ENCODE results near the gene CCDC92. TPM values are rescaled to one million over a fixed set of nuclear protein-coding genes. Genes with fewer than 3 reads are reported as not detected.

CCDC92 gene
- total and polyA plus RNA-seq, 7 experiments from 2014 or later: 17.3 to 34.4 (median 23.0) TPM

GRCh38 chr12:123983822-123984485 lies 11.3 kb upstream of the CCDC92 start:
- ChIA-PET POLR2A (interaction anchor here (0.7 kb wide), 1 partner anchor 25 kb away, joined by 3 read pairs; no protein-coding TSS in a partner anchor), CTCF (interaction anchor here (0.6 to 6.0 kb wide), 11 partner anchors 8 to 243 kb away, joined by 3 to 76 read pairs (median 4); no protein-coding TSS in a partner anchor)
- H3K27me3 ChIP-seq (ENCODE audit: control insufficient read depth in 2 of 2, insufficient read depth in 2 of 2, low read length in 2 of 2): no peaks in the 10 kb centered on the region
- peaks cover 9 to 33% (median 26%) of the 10 kb centered on the region in 7 donors for H3K4me1 Mint-ChIP-seq
- H3K27ac Mint-ChIP-seq: peak overlapping the region in 1 of 9 donors; percentile 1
- no peak overlapping the region for H3K4me3 Mint-ChIP-seq
- H3K4me1 ChIP-seq (ENCODE audit: control insufficient read depth in 2 of 2, insufficient read depth in 2 of 2, low read length in 2 of 2): no peaks in the 10 kb centered on the region
- H3K36me3 Mint-ChIP-seq: peaks cover 8 to 20% (median 11%) of the 10 kb centered on the region in 5 donors
- intact Hi-C loops (cut with micrococcal nuclease): loop anchor here (1.0 to 5.0 kb wide), 6 partner anchors 11 to 713 kb away; partner anchors contain the start of genes CDK2AP1 (in 1 of the 2), DNAH10 (in 1 of the 2) and ZNF664 (in 1 of the 2)
- ATAC-seq (peak; percentile 92), DNase-seq (peak; percentile 15 to 71 (median 53))
- peaks cover 0 to 12% (median 5%) of the 10 kb centered on the region in 3 experiments for H3K36me3 ChIP-seq (ENCODE audit: control insufficient read depth in 2 of 3, insufficient read depth in 3 of 3, low read length in 3 of 3)
- no peak overlapping the region for H3K4me3 ChIP-seq (ENCODE audit: low read length)
- H3K27ac ChIP-seq (ENCODE audit: low read depth, low read length): no peak overlapping the region
- H3K9me3 ChIP-seq (ENCODE audit: control insufficient read depth in 2 of 3, low read length in 3 of 3): no peaks in the 10 kb centered on the region
- H3K27me3 Mint-ChIP-seq: no peaks in the 10 kb centered on the region
- no peaks in the 10 kb centered on the region for H3K9me3 Mint-ChIP-seq

DNA sequence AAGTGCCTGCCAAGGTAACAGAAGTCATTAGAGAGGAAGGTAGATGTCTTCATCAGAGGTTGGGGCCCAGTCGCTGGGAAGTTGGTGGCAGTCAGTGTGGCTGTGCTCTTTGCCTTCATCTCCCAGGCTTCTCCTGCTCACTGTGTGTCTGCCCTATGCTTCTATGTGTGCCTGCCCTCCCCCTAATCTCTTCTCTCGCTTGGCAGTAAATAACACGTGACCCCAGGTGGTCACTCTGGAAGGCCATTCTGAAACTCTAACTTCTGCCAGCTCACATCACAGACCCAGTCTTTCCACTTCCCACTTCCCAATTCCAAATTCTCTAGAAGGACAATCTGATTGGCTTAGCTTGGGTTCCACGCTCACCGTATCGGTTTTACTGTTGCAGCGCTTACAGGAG lies 9.6 kb upstream of the CCDC92 start:
- H3K4me1 Mint-ChIP-seq: peaks cover 9 to 31% (median 21%) of the 10 kb centered on the region in 7 donors
- H3K27ac Mint-ChIP-seq: peak overlapping the region in 1 of 9 donors; percentile 32
- no peak overlapping the region for H3K4me3 Mint-ChIP-seq
- no peaks in the 10 kb centered on the region for H3K36me3 ChIP-seq (ENCODE audit: control insufficient read depth in 2 of 3, insufficient read depth in 3 of 3, low read length in 3 of 3)
- ATAC-seq (no peak), DNase-seq (no peak)
- CTCF ChIA-PET: interaction anchor here (1.0 to 6.0 kb wide), 3 partner anchors 13 to 77 kb away, joined by 3 to 76 read pairs (median 9); no protein-coding TSS in a partner anchor
- H3K4me3 ChIP-seq (ENCODE audit: low read length): no peak overlapping the region
- H3K9me3 Mint-ChIP-seq: no peaks in the 10 kb centered on the region
- POLR2A ChIA-PET: no interaction called here
- no peaks in the 10 kb centered on the region for H3K9me3 ChIP-seq (ENCODE audit: control insufficient read depth in 2 of 3, low read length in 3 of 3)
- H3K27me3 Mint-ChIP-seq: no peaks in the 10 kb centered on the region
- peaks cover 0 to 13% (median 1%) of the 10 kb centered on the region in 5 donors for H3K36me3 Mint-ChIP-seq
- no peaks in the 10 kb centered on the region for H3K4me1 ChIP-seq (ENCODE audit: control insufficient read depth in 2 of 2, insufficient read depth in 2 of 2, low read length in 2 of 2)
- intact Hi-C loops (cut with micrococcal nuclease): loop anchor here (5.0 kb wide), 3 partner anchors 180 to 235 kb away; partner anchors contain the start of gene DNAH10 (in 1 of the 2)
- no peaks in the 10 kb centered on the region for H3K27me3 ChIP-seq (ENCODE audit: control insufficient read depth in 2 of 2, insufficient read depth in 2 of 2, low read length in 2 of 2)
- no peak overlapping the region for H3K27ac ChIP-seq (ENCODE audit: low read depth, low read length)

DNA sequence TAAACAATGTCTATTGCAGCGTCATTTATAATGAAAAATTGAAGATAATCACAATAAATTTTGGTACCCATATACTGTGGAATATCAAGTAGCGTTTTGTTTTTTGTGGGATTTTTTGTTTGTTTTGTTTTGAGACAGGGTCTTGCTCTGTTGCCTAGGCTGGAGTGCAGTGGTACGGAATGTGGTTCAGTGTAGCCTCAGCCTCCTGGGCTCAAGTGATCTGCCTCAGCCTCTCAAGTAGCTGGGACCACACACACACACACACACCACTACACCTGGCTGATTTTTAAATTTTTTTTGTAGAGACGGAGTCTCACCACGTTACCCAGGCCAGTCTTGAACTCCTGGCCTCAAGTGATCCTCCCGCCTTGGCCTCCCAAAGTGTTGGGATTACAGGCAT lies 6.9 kb upstream of the CCDC92 start:
- Histone ChIP-seq H3K27me3 (ENCODE audit: control insufficient read depth in 2 of 2, insufficient read depth in 2 of 2, low read length in 2 of 2) (no peaks in the 10 kb centered on the region), H3K4me1 (ENCODE audit: control insufficient read depth in 2 of 2, insufficient read depth in 2 of 2, low read length in 2 of 2) (no peaks in the 10 kb centered on the region), H3K27ac (ENCODE audit: low read depth, low read length) (no peak overlapping the region), H3K9me3 (ENCODE audit: control insufficient read depth in 2 of 3, low read length in 3 of 3) (no peaks in the 10 kb centered on the region), H3K4me3 (ENCODE audit: low read length) (no peak overlapping the region), H3K36me3 (ENCODE audit: control insufficient read depth in 2 of 3, insufficient read depth in 3 of 3, low read length in 3 of 3) (no peaks in the 10 kb centered on the region)
- DNase-seq: no peak
- Mint-ChIP-seq H3K36me3 (peaks cover 0 to 13% (median 5%) of the 10 kb centered on the region in 5 donors), H3K27ac (peak overlapping the region in 1 of 9 donors; percentile 66), H3K4me3 (no peak overlapping the region), H3K27me3 (no peaks in the 10 kb centered on the region), H3K9me3 (no peaks in the 10 kb centered on the region), H3K4me1 (peaks cover 11 to 40% (median 26%) of the 10 kb centered on the region in 7 donors)
- CTCF ChIA-PET: no interaction called here
- POLR2A ChIA-PET: no interaction called here
- intact Hi-C loops (cut with micrococcal nuclease): loop anchor here (10.0 kb wide), 2 partner anchors 615 to 1005 kb away; partner anchors contain the start of genes OGFOD2 (in 1 of the 2) and SBNO1 (in 1 of the 2)
- ATAC-seq: no peak

GRCh38 chr12:123976227-123976826 lies 3.7 kb upstream of the CCDC92 start:
- no peaks in the 10 kb centered on the region for H3K9me3 ChIP-seq (ENCODE audit: control insufficient read depth in 2 of 3, low read length in 3 of 3)
- no peak for ATAC-seq
- H3K27ac ChIP-seq (ENCODE audit: low read depth, low read length): no peak overlapping the region
- Mint-ChIP-seq H3K9me3 (no peaks in the 10 kb centered on the region), H3K4me3 (no peak overlapping the region), H3K4me1 (peaks cover 14 to 40% (median 30%) of the 10 kb centered on the region in 7 donors), H3K36me3 (peaks cover 0 to 19% (median 9%) of the 10 kb centered on the region in 5 donors), H3K27ac (peak overlapping the region in 1 of 9 donors; percentile 7), H3K27me3 (peaks cover 0 to 3% (median 0%) of the 10 kb centered on the region in 5 donors)
- no peaks in the 10 kb centered on the region for H3K27me3 ChIP-seq (ENCODE audit: control insufficient read depth in 2 of 2, insufficient read depth in 2 of 2, low read length in 2 of 2)
- H3K36me3 ChIP-seq (ENCODE audit: control insufficient read depth in 2 of 3, insufficient read depth in 3 of 3, low read length in 3 of 3): no peaks in the 10 kb centered on the region
- H3K4me3 ChIP-seq (ENCODE audit: low read length): no peak overlapping the region
- intact Hi-C loops (cut with micrococcal nuclease): loop anchor here (10.0 kb wide), 2 partner anchors 612 to 1002 kb away; partner anchors contain the start of genes OGFOD2 (in 1 of the 2) and SBNO1 (in 1 of the 2)
- H3K4me1 ChIP-seq (ENCODE audit: control insufficient read depth in 2 of 2, insufficient read depth in 2 of 2, low read length in 2 of 2): peaks cover 0 to 4% of the 10 kb centered on the region in 2 donors
- no peak for DNase-seq
- ChIA-PET CTCF (interaction anchor here (0.5 to 1.1 kb wide), 3 partner anchors 9 to 71 kb away, joined by 3 to 5 read pairs (median 4); no protein-coding TSS in a partner anchor), POLR2A (interaction anchor here (0.5 kb wide), 1 partner anchor 44 kb away, joined by 3 read pairs; no protein-coding TSS in a partner anchor)

DNA sequence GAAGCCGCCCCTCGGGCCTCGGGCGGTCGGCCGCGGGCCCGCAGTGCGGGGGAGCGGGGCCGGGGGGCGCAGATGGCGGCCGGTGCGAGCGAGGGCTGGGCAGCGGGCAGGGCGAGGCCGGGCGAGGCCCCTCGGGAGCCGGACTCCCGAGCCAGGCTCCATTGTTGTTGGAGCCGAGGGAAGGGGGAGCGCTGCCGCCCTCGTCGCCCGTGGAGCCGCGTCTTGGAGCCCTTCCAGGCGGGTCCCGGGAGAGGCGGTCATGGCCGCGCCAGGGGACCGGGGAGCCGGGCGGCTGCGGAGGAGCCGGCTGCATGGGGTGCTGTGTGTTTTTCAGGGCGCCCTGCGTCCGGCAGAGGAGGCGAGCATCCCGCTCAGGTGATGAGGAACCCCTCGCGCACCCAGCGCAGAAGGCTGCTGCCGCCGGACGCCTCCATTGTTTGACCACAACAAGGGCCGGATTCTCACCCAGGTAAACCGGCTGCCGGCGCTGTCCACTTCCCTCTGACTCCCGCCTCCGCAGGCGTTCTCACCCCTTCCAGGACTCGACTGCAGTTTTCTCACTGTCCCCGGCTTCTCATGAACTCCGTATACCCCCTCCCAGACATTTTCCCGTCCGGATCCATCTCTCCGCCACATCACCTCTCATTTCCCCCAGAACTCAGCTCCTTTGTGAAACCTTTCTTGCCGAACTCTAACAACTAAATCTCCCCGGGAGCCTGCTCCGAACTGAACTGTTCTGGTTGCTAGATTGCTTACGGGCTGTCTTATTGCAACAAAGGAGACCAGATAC lies 1.1 kb upstream of the CCDC92 start:
- Mint-ChIP-seq H3K27ac (peak overlapping the region; percentile 80 to 91 (median 86)), H3K9me3 (no peaks in the 10 kb centered on the region), H3K4me3 (peak overlapping the region; percentile 86 to 99 (median 92)), H3K4me1 (peaks cover 13 to 48% (median 45%) of the 10 kb centered on the region in 7 donors), H3K27me3 (peaks cover 0 to 11% (median 0%) of the 10 kb centered on the region in 5 donors), H3K36me3 (peaks cover 0 to 21% (median 9%) of the 10 kb centered on the region in 5 donors)
- ATAC-seq (no peak), DNase-seq (peak; percentile 9 to 51 (median 15))
- CTCF ChIA-PET: interaction anchor here (0.8 to 0.9 kb wide), 2 partner anchors 12 to 69 kb away, joined by 3 read pairs; no protein-coding TSS in a partner anchor
- no peaks in the 10 kb centered on the region for H3K9me3 ChIP-seq (ENCODE audit: control insufficient read depth in 2 of 3, low read length in 3 of 3)
- H3K27me3 ChIP-seq (ENCODE audit: control insufficient read depth in 2 of 2, insufficient read depth in 2 of 2, low read length in 2 of 2): no peaks in the 10 kb centered on the region
- H3K4me1 ChIP-seq (ENCODE audit: control insufficient read depth in 2 of 2, insufficient read depth in 2 of 2, low read length in 2 of 2): peaks cover 0 to 9% of the 10 kb centered on the region in 2 donors
- H3K4me3 ChIP-seq (ENCODE audit: low read length): peak overlapping the region; percentile 58
- intact Hi-C loops (cut with micrococcal nuclease): loop anchor here (1.0 to 10.0 kb wide), 10 partner anchors 10 to 1019 kb away; partner anchors contain the start of genes EIF2B1 (in 2 of the 2), GTF2H3 (in 2 of the 2), ATP6V0A2 (in 1 of the 2) and BRI3BP (in 1 of the 2)
- POLR2A ChIA-PET: no interaction called here
- H3K36me3 ChIP-seq (ENCODE audit: control insufficient read depth in 2 of 3, insufficient read depth in 3 of 3, low read length in 3 of 3): no peaks in the 10 kb centered on the region
- H3K27ac ChIP-seq (ENCODE audit: low read depth, low read length): peak overlapping the region; percentile 69

All from naive thymus-derived CD4-positive, alpha-beta T cell (primary cell).